ENCODE measurements around the gene CNTF. TPM values are rescaled to one million over a fixed set of nuclear protein-coding genes. Genes with fewer than 3 reads are reported as not detected.

CNTF gene
- total RNA-seq, 1 donor from 2014 or later = 3.9 TPM

- DNase-seq (ENCODE audit: low spot score, unreplicated experiment) = no peak
- H3K4me1 Mint-ChIP-seq (ENCODE audit: low read depth) = peaks cover 10% of the 10 kb centered on the region
- H3K4me3 Mint-ChIP-seq (ENCODE audit: low read depth) = no peak overlapping the region
- H3K27me3 Mint-ChIP-seq = no peaks in the 10 kb centered on the region
- no peak for TF ChIP-seq CTCF (IDR thresholded peaks at IDR 0.05; ENCODE audit: unreplicated experiment)
- no peak overlapping the region for H3K27ac Mint-ChIP-seq
- H3K9me3 Mint-ChIP-seq (ENCODE audit: low read depth) = no peaks in the 10 kb centered on the region
- H3K36me3 Mint-ChIP-seq (ENCODE audit: insufficient read depth) = peaks cover 19% of the 10 kb centered on the region
Observed at GRCh38 chr11:58608331-58608730, 14.1 kb upstream of the CNTF start.

- Mint-ChIP-seq H3K9me3 (ENCODE audit: low read depth) (no peaks in the 10 kb centered on the region), H3K4me1 (ENCODE audit: low read depth) (peaks cover 10% of the 10 kb centered on the region), H3K27me3 (no peaks in the 10 kb centered on the region), H3K27ac (no peak overlapping the region), H3K36me3 (ENCODE audit: insufficient read depth) (peaks cover 26% of the 10 kb centered on the region), H3K4me3 (ENCODE audit: low read depth) (no peak overlapping the region)
- no peak for DNase-seq (ENCODE audit: low spot score, unreplicated experiment)
- TF ChIP-seq CTCF (IDR thresholded peaks at IDR 0.05; ENCODE audit: unreplicated experiment) = no peak
Observed at GRCh38 chr11:58609723-58610122, 12.7 kb upstream of the CNTF start.

- Mint-ChIP-seq H3K4me3 (ENCODE audit: low read depth) (no peak overlapping the region), H3K4me1 (ENCODE audit: low read depth) (peaks cover 18% of the 10 kb centered on the region), H3K36me3 (ENCODE audit: insufficient read depth) (peaks cover 43% of the 10 kb centered on the region), H3K27me3 (no peaks in the 10 kb centered on the region), H3K9me3 (ENCODE audit: low read depth) (no peaks in the 10 kb centered on the region), H3K27ac (no peak overlapping the region)
- no peak for TF ChIP-seq CTCF (IDR thresholded peaks at IDR 0.05; ENCODE audit: unreplicated experiment)
- DNase-seq (ENCODE audit: low spot score, unreplicated experiment) = no peak
Observed at GRCh38 chr11:58613228-58613627, 9.2 kb upstream of the CNTF start.

GRCh38 chr11:58615559-58615958 is 6.9 kb upstream of the CNTF start:
- Mint-ChIP-seq H3K4me1 (ENCODE audit: low read depth) (peaks cover 18% of the 10 kb centered on the region), H3K27me3 (no peaks in the 10 kb centered on the region), H3K36me3 (ENCODE audit: insufficient read depth) (peaks cover 50% of the 10 kb centered on the region), H3K27ac (no peak overlapping the region), H3K4me3 (ENCODE audit: low read depth) (no peak overlapping the region), H3K9me3 (ENCODE audit: low read depth) (no peaks in the 10 kb centered on the region)
- DNase-seq (ENCODE audit: low spot score, unreplicated experiment) = no peak
- no peak for TF ChIP-seq CTCF (IDR thresholded peaks at IDR 0.05; ENCODE audit: unreplicated experiment)

- Mint-ChIP-seq H3K36me3 (ENCODE audit: insufficient read depth) (peaks cover 43% of the 10 kb centered on the region), H3K4me1 (ENCODE audit: low read depth) (peaks cover 18% of the 10 kb centered on the region), H3K9me3 (ENCODE audit: low read depth) (no peaks in the 10 kb centered on the region), H3K4me3 (ENCODE audit: low read depth) (no peak overlapping the region), H3K27me3 (no peaks in the 10 kb centered on the region), H3K27ac (peak overlapping the region; percentile 80)
- no peak for TF ChIP-seq CTCF (IDR thresholded peaks at IDR 0.05; ENCODE audit: unreplicated experiment)
- DNase-seq (ENCODE audit: low spot score, unreplicated experiment) = no peak
Observed at GRCh38 chr11:58616594-58616993, 5.9 kb upstream of the CNTF start.

All from progenitor cell of endocrine pancreas (in vitro differentiated cells).